OCI-LY3 (cell line): ENCODE measurements around the gene TEX14.

Source experiments
- H2AFZ ChIP-seq: fragments of 200-600, 300-600 bp; shearing (Covaris generic); 2 replicates; pipeline ENCODE4 v1.6.0; 2014; ENCODE audit warnings: antibody characterized with exemption, low read depth, low read length
- H3K27ac ChIP-seq: fragments of 200-600, 300-600 bp; sonication (generic); 2 replicates; pipeline ENCODE4 v1.5.1; 2014; ENCODE audit warnings: mild to moderate bottlenecking, low read length, moderate library complexity, mixed read lengths
- H3K27me3 ChIP-seq: fragments of 200-600, 300-600 bp; sonication (generic); 2 replicates; pipeline ENCODE4 v1.6.1; 2014; ENCODE audit warnings: low read depth, low read length, mixed read lengths
- H3K36me3 ChIP-seq: fragments of 200-600, 300-600 bp; sonication (generic); replicated peaks from 2 replicates; pipeline ENCODE3; 2014; ENCODE audit warnings: low read depth, low read length, mixed read lengths
- H3K4me1 ChIP-seq: fragments of 300-600, 200-600 bp; sonication (generic); 2 replicates; pipeline ENCODE4 v1.6.1; 2014; ENCODE audit warnings: low read length, mixed read lengths
- H3K4me2 ChIP-seq: fragments of 200-600, 300-600 bp; sonication (generic); 2 replicates; pipeline ENCODE4 v1.6.1; 2014; ENCODE audit warnings: low read length, mixed read lengths
- H3K4me3 ChIP-seq: fragments of 300-600, 200-600 bp; sonication (generic); 2 replicates; pipeline ENCODE4 v1.5.1; 2014; ENCODE audit warnings: antibody characterized with exemption, mild to moderate bottlenecking, low read length, moderate library complexity
- H3K79me2 ChIP-seq: fragments of 300-600, 200-600 bp; shearing (Covaris generic); 2 replicates; pipeline ENCODE4 v1.6.1; 2014; ENCODE audit warnings: mild to moderate bottlenecking, low read length, mixed read lengths
- H3K9ac ChIP-seq: fragments of 300-600, 200-600 bp; shearing (Covaris generic); 2 replicates; pipeline ENCODE4 v1.6.0; 2014; ENCODE audit warnings: mild to moderate bottlenecking, low read length, moderate library complexity
- H3K9me3 ChIP-seq: fragments of 200-600, 300-600 bp; shearing (Covaris generic); 2 replicates; pipeline ENCODE4 v1.6.1; 2014; ENCODE audit warnings: low read length, mixed read lengths; ENCODE audit not compliant: insufficient read depth
- H4K20me1 ChIP-seq: fragments of 200-600, 300-600 bp; sonication (generic); 2 replicates; pipeline ENCODE4 v1.6.1; 2016; ENCODE audit warnings: low read length, mixed read lengths; ENCODE audit not compliant: insufficient read depth
- CTCF ChIP-seq: fragments of 200-600, 300-600 bp; sonication (generic); IDR thresholded peaks from 2 replicates; pipeline ENCODE4 v1.5.1; 2014; ENCODE audit warnings: antibody characterized with exemption, low read length, low read depth
- EZH2phosphoT487 ChIP-seq: fragments of 200-600 bp; shearing (Covaris generic); IDR thresholded peaks from 2 replicates; pipeline ENCODE4 v1.6.1; 2018; ENCODE audit warnings: antibody characterized with exemption, mixed run types, low read depth

TEX14 gene

GRCh38 chr17:58534331-58534730 lies 157.5 kb downstream of the TEX14 start:
- no peak overlapping the region for H3K4me2 ChIP-seq
- H3K79me2 ChIP-seq: no peaks in the 10 kb centered on the region
- peaks cover 32% of the 10 kb centered on the region for H3K27me3 ChIP-seq
- no peak for TF ChIP-seq EZH2phosphoT487
- TF ChIP-seq CTCF: no peak
- peaks cover 12% of the 10 kb centered on the region; the same call in 1 of the 2 replicates for H3K4me1 ChIP-seq
- no peak overlapping the region for H3K27ac ChIP-seq
- H2AFZ ChIP-seq: no peak overlapping the region
- H3K9me3 ChIP-seq: no peaks in the 10 kb centered on the region
- H3K36me3 ChIP-seq: no peaks in the 10 kb centered on the region
- no peak overlapping the region for H3K9ac ChIP-seq
- H4K20me1 ChIP-seq: no peaks in the 10 kb centered on the region
- H3K4me3 ChIP-seq: no peak overlapping the region

- Histone ChIP-seq H3K4me2 (no peak overlapping the region), H3K79me2 (no peaks in the 10 kb centered on the region), H3K27me3 (peaks cover 32% of the 10 kb centered on the region), H3K9me3 (no peaks in the 10 kb centered on the region), H4K20me1 (no peaks in the 10 kb centered on the region), H3K36me3 (no peaks in the 10 kb centered on the region), H3K9ac (no peak overlapping the region), H2AFZ (no peak overlapping the region), H3K4me3 (no peak overlapping the region), H3K4me1 (peaks cover 12% of the 10 kb centered on the region; the same call in 1 of the 2 replicates), H3K27ac (no peak overlapping the region)
- TF ChIP-seq CTCF (no peak), EZH2phosphoT487 (no peak)
These were observed 158.1 kb downstream of the TEX14 start for GRCh38 chr17:58533616-58534188.

GRCh38 chr17:58532555-58532951 lies 159.3 kb downstream of the TEX14 start:
- peak overlapping the region; percentile 91 for H3K4me2 ChIP-seq

More at GRCh38 chr17:58532555-58532951, 159.3 kb downstream of the TEX14 start:
- peaks cover 18% of the 10 kb centered on the region for H3K4me1 ChIP-seq
- no peak for TF ChIP-seq EZH2phosphoT487
- no peak for TF ChIP-seq CTCF
- peak overlapping the region; percentile 78 for H3K4me3 ChIP-seq
- 0 out of 2 replicates have a peak overlapping the region, but pooled peaks have one; percentile 34 for H3K9ac ChIP-seq
- no peak overlapping the region; the same call in 1 of the 2 replicates for H2AFZ ChIP-seq
- no peaks in the 10 kb centered on the region for H3K9me3 ChIP-seq
- H3K27me3 ChIP-seq: peaks cover 32% of the 10 kb centered on the region
- H4K20me1 ChIP-seq: no peaks in the 10 kb centered on the region
- no peak overlapping the region for H3K27ac ChIP-seq
- H3K79me2 ChIP-seq: no peaks in the 10 kb centered on the region
- no peaks in the 10 kb centered on the region for H3K36me3 ChIP-seq
